IPS DF 19.7 (cell line): Measurements from ENCODE around the gene KDM8.
"Not testable (repeated sequence)": the region's sequence is repeated elsewhere in the genome, so short reads cannot be mapped to it uniquely, and the experiment has no call there.

Source experiments
- DNase-seq: peaks from one replicate; pipeline ENCODE4 v3.0.0-alpha.2; 2013; ENCODE audit warnings: low read depth, low spot score

Gene KDM8

GRCh38 chr16:27242868-27243590, 39.7 kb downstream of the KDM8 start:
- DNase-seq: no peak

- DNase-seq: no peak
Measured at GRCh38 chr16:27243725-27244362, 40.5 kb downstream of the KDM8 start.

- DNase-seq: no peak
Measured at GRCh38 chr16:27244363-27244755, 41.0 kb downstream of the KDM8 start.

GRCh38 chr16:27245276-27246172, 42.2 kb downstream of the KDM8 start:
- DNase-seq: no peak

GRCh38 chr16:27246439-27246838, 43.1 kb downstream of the KDM8 start:
- no peak for DNase-seq

GRCh38 chr16:27247076-27247475, 43.8 kb downstream of the KDM8 start:
- DNase-seq: not testable (repeated sequence)

- DNase-seq: no peak
Measured at GRCh38 chr16:27248036-27248435, 44.7 kb downstream of the KDM8 start.

GRCh38 chr16:27248886-27249285, 45.6 kb downstream of the KDM8 start:
- not testable (repeated sequence) for DNase-seq

- DNase-seq: no peak
Measured at GRCh38 chr16:27251541-27252205, 48.3 kb downstream of the KDM8 start.

- no peak for DNase-seq
Measured at GRCh38 chr16:27252206-27252585, 48.9 kb downstream of the KDM8 start.

- no peak for DNase-seq
Measured at GRCh38 chr16:27253526-27253930, 50.2 kb downstream of the KDM8 start.

GRCh38 chr16:27254262-27254811, 51.0 kb downstream of the KDM8 start:
- no peak for DNase-seq

- no peak for DNase-seq
Measured at GRCh38 chr16:27256861-27257260, 53.5 kb downstream of the KDM8 start.

GRCh38 chr16:27257271-27257670, 53.9 kb downstream of the KDM8 start:
- no peak for DNase-seq

- DNase-seq: no peak
Measured at GRCh38 chr16:27258241-27258734, 55.0 kb downstream of the KDM8 start.

GRCh38 chr16:27259710-27260109, 56.4 kb downstream of the KDM8 start:
- DNase-seq: no peak

- DNase-seq: not testable (repeated sequence)
Measured at GRCh38 chr16:27262904-27263423, 59.6 kb downstream of the KDM8 start.

GRCh38 chr16:27264151-27264550, 60.8 kb downstream of the KDM8 start:
- no peak for DNase-seq

GRCh38 chr16:27265982-27266381, 62.7 kb downstream of the KDM8 start:
- DNase-seq: no peak

- DNase-seq: no peak
Measured at GRCh38 chr16:27267037-27267677, 63.8 kb downstream of the KDM8 start.
